SK-N-SH (cell line): ENCODE data around the gene PDE4B. TPM values are rescaled to one million over a fixed set of nuclear protein-coding genes. Genes with fewer than 3 reads are reported as not detected.

ENCODE experiments used
- CTCF ChIA-PET: fragments of 300-600, 350-600 bp; formaldehyde crosslinking; extraction: SDS; loops from one replicate; lab custom pipeline; 2021; lab: Yijun Ruan, JAX
- POLR2A ChIA-PET: fragments of 350-600 bp; sonication (Branson Sonifier 250); formaldehyde crosslinking; extraction: SDS; loops from one replicate; lab custom pipeline; 2020; ENCODE audit warnings: antibody characterized with exemption, inconsistent platforms; lab: Yijun Ruan, JAX
- DNase-seq: peaks from one replicate; pipeline ENCODE4 v3.0.0; 2012
- H2AFZ ChIP-seq: fragments of 200-600 bp; sonication (generic); 2 replicates; pipeline ENCODE4 v1.8.1; 2016; ENCODE audit warnings: antibody characterized with exemption, mild to moderate bottlenecking, low read depth
- H3F3A ChIP-seq: fragments of 200-600 bp; sonication (generic); replicated peaks from 2 replicates; pipeline ENCODE3; 2016; ENCODE audit warnings: antibody characterized with exemption, mild to moderate bottlenecking; ENCODE audit not compliant: insufficient read depth
- H3K27ac ChIP-seq, 2 experiments: fragments of 200-500 bp in 1 of 2; fragments of 200-600 bp in 1 of 2; sonication (Bioruptor generic) in 1 of 2; sonication (generic), shearing (Covaris generic) in 1 of 2; 2 replicates each; pipeline versions ENCODE4 v1.5.1 to v1.6.1; 2014 to 2016; ENCODE audit warnings: low read depth in 2 of 2, inconsistent platforms in 1 of 2, low read length in 1 of 2, mild to moderate bottlenecking in 1 of 2, mixed read lengths in 1 of 2
- H3K27me3 ChIP-seq: fragments of 200-600 bp; sonication (generic), shearing (Covaris generic); 2 replicates; pipeline ENCODE4 v1.6.1; 2016; ENCODE audit warnings: mixed run types; ENCODE audit not compliant: insufficient read depth
- H3K36me3 ChIP-seq, 2 experiments: fragments of 200-500 bp in 1 of 2; fragments of 200-600 bp in 1 of 2; sonication (Bioruptor generic) in 1 of 2; sonication (generic) in 1 of 2; replicated peaks in 1 of 2; 2 replicates each; pipeline versions ENCODE3 to v1.5.1; 2014 to 2016; ENCODE audit warnings: low read length in 1 of 2, mild to moderate bottlenecking in 1 of 2; ENCODE audit not compliant: insufficient read depth in 2 of 2, control insufficient read depth in 1 of 2
- H3K4me1 ChIP-seq, 2 experiments: fragments of 200-500 bp in 1 of 2; fragments of 200-600 bp in 1 of 2; sonication (Bioruptor generic) in 1 of 2; sonication (generic), shearing (Covaris generic) in 1 of 2; 2 replicates each; pipeline versions ENCODE4 v1.5.1 to v1.6.1; 2014 to 2016; ENCODE audit warnings: low read depth in 1 of 2, low read length in 1 of 2, mixed run types in 1 of 2; ENCODE audit not compliant: insufficient read depth in 2 of 2, control insufficient read depth in 1 of 2
- H3K4me2 ChIP-seq: fragments of 200-600 bp; sonication (generic), shearing (Covaris generic); 2 replicates; pipeline ENCODE4 v1.6.1; 2017; ENCODE audit warnings: mixed run types
- H3K4me3 ChIP-seq, 2 experiments: fragments of 200-500 bp in 1 of 2; fragments of 200-600 bp in 1 of 2; sonication (Bioruptor generic) in 1 of 2; sonication (generic), shearing (Covaris generic) in 1 of 2; 2 replicates each; pipeline versions ENCODE4 v1.5.1 to v1.8.1; 2014 to 2016; ENCODE audit warnings: low read depth in 2 of 2, inconsistent platforms in 1 of 2, low read length in 1 of 2, mild to moderate bottlenecking in 1 of 2, mixed read lengths in 1 of 2, moderate library complexity in 1 of 2
- H3K79me2 ChIP-seq: fragments of 200-600 bp; sonication (generic); 2 replicates; pipeline ENCODE4 v1.8.1; 2017; ENCODE audit warnings: mild to moderate bottlenecking; ENCODE audit not compliant: insufficient read depth
- H3K9ac ChIP-seq: fragments of 200-600 bp; sonication (generic); 2 replicates; pipeline ENCODE4 v1.6.1; 2017; ENCODE audit warnings: mixed run types
- H3K9me2 ChIP-seq: fragments of 200-600 bp; sonication (generic); 2 replicates; pipeline ENCODE4 v1.6.1; 2017; ENCODE audit warnings: mixed run types
- H3K9me3 ChIP-seq: fragments of 200-600 bp; sonication (generic); 2 replicates; pipeline ENCODE4 v1.6.1; 2017; ENCODE audit warnings: mixed run types, mild to moderate bottlenecking, moderate library complexity
- H4K20me1 ChIP-seq: fragments of 200-600 bp; sonication (generic); 2 replicates; pipeline ENCODE4 v1.6.1; 2017; ENCODE audit warnings: mild to moderate bottlenecking, mixed run types; ENCODE audit not compliant: insufficient read depth
- EZH2phosphoT487 ChIP-seq: fragments of 200-600 bp; sonication (generic); IDR thresholded peaks from 2 replicates; pipeline ENCODE4 v1.6.1; 2017; ENCODE audit warnings: low read depth, mixed run types, mild to moderate bottlenecking, antibody characterized with exemption, moderate library complexity, borderline replicate concordance
- GATA2 ChIP-seq: sonication (generic); formaldehyde crosslinking; IDR thresholded peaks from 2 replicates; pipeline ENCODE4 v1.5.0; 2020; ENCODE audit warnings: mild to moderate bottlenecking, missing genetic modification reagents
- NRF1 ChIP-seq: IDR thresholded peaks from 2 replicates; pipeline ENCODE4 v1.6.1; 2012; ENCODE audit warnings: low read depth, mild to moderate bottlenecking, low read length
- RAD21 ChIP-seq: IDR thresholded peaks from 2 replicates; pipeline ENCODE4 v1.6.1; 2012; ENCODE audit warnings: mild to moderate bottlenecking, low read length
- RCOR1 ChIP-seq: fragments of 150-350 bp; IDR thresholded peaks from 2 replicates; pipeline ENCODE4 v1.6.1; 2017; ENCODE audit warnings: antibody characterized with exemption, low read length
- RFX5 ChIP-seq: IDR thresholded peaks from 2 replicates; pipeline ENCODE4 v1.6.1; 2012; ENCODE audit warnings: mild to moderate bottlenecking, improper control_type of control experiment, low read length
- RXRA ChIP-seq: IDR thresholded peaks from 2 replicates; pipeline ENCODE4 v1.4.0; 2012; ENCODE audit warnings: low read depth, mild to moderate bottlenecking, borderline replicate concordance
- WGBS: methylation state at CpG from one replicate; pipeline ENCODE4 v1.1.6; 2017; ENCODE audit warnings: low lambda C conversion rate; 5-methylcytosine and 5-hydroxymethylcytosine counted together
- polyA plus RNA-seq, 3 experiments: library from polyadenylated mRNA; depleted of rRNA; stranded (reverse); fragments of >200 nt; gene quantifications; 2 replicates each; pipeline ENCODE4 v1.2.3, GENCODE V29; 2012
- TF ChIP-seq, protein P1 (sequence below): IDR thresholded peaks from 2 replicates; pipeline ENCODE4 v1.4.0; 2012; ENCODE audit warnings: low read depth, borderline replicate concordance
- TF ChIP-seq, protein P2 (sequence below): IDR thresholded peaks from 2 replicates; pipeline ENCODE4 v1.6.1; 2012; ENCODE audit warnings: mild to moderate bottlenecking, low read depth, low read length, moderate library complexity

PDE4B gene
- polyA plus RNA-seq, 1 of the 3 experiments (the other 2 are of a cell fraction), result 1.9 TPM

DNA sequence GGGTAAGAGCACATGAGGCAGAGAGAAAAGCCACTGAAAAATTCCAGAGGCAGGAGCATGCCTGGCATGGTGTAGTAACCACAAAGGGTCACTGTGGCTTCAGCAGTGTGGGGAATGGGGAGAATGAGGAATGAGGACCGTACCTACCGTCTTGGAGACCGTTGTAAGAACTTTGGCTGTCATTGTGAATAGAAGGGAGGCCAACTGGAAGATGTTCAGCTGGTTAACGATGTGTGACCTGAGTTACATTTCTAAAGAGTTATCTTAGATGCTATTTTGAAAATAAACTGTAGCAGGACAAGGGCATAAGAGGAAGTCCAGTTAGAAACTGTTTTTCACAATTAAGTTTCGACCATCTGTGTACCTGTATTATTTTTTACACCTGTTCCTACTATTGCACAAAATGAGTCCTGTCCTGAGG is 375.8 kb downstream of the PDE4B start (continued):
- TF ChIP-seq, protein P1, sequence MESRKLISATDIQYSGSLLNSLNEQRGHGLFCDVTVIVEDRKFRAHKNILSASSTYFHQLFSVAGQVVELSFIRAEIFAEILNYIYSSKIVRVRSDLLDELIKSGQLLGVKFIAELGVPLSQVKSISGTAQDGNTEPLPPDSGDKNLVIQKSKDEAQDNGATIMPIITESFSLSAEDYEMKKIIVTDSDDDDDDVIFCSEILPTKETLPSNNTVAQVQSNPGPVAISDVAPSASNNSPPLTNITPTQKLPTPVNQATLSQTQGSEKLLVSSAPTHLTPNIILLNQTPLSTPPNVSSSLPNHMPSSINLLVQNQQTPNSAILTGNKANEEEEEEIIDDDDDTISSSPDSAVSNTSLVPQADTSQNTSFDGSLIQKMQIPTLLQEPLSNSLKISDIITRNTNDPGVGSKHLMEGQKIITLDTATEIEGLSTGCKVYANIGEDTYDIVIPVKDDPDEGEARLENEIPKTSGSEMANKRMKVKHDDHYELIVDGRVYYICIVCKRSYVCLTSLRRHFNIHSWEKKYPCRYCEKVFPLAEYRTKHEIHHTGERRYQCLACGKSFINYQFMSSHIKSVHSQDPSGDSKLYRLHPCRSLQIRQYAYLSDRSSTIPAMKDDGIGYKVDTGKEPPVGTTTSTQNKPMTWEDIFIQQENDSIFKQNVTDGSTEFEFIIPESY, result no peak
- TF ChIP-seq NRF1, result no peak
- no peak for TF ChIP-seq EZH2phosphoT487
- no peak for TF ChIP-seq RFX5
- no peak for TF ChIP-seq RCOR1
- TF ChIP-seq RXRA, result no peak
- no peak for TF ChIP-seq GATA2

DNA sequence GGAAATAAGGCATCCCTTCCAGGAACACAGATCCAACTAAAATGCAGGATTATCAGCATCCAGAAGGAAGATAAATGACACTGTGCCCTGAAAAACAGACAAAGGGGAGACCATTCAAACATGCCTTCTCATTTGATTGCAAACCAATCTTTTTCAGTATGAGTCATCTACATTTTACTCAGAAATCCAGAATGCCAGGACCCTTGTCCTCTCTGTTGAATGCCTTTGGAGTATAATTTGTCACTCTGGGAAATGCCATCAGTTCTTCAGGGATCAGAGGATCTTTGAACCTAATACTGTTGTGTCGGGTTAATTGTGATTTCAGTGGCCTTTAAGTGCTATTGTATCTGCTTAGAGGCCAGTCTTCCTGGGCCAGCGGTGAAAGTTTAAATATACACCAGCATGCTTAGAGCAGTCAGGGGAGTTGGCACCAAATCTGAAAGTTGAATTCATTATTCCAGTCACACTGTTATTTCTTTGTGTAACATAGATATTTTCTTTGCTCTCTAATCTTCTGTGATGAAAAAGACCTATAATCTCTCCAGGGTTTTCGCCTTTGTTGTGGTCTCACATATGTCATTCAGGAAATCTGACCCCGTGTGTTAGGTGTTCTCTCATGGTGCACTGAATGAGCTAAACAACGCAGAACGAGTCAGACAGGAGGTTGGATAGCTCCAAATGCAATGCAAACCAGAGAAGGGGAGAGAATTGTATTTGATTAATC is 376.4 kb downstream of the PDE4B start:
- DNase-seq, result no peak
- Histone ChIP-seq H3K36me3 (no peaks in the 10 kb centered on the region), H3K79me2 (no peaks in the 10 kb centered on the region), H4K20me1 (no peaks in the 10 kb centered on the region), H3K9me3 (no peaks in the 10 kb centered on the region), H3K4me1 (peaks cover 0 to 13% of the 10 kb centered on the region in 2 experiments; a peak in 2 of 4 replicates), H3F3A (no peaks in the 10 kb centered on the region), H3K27me3 (no peaks in the 10 kb centered on the region), H3K9me2 (no peaks in the 10 kb centered on the region), H3K4me2 (no peak overlapping the region), H3K9ac (no peak overlapping the region), H2AFZ (no peak overlapping the region), H3K4me3 (no peak overlapping the region), H3K27ac (peak overlapping the region in 1 of 2 experiments; percentile 55; a peak in 2 of 4 replicates)
- ChIA-PET CTCF (interaction anchor here (0.7 to 2.1 kb wide), 4 partner anchors 12 to 73 kb away, joined by 3 to 10 read pairs (median 3); no protein-coding TSS in a partner anchor), POLR2A (no interaction called here)
- 54% methylated on average over 6 of the region's 6 CpGs for WGBS
- TF ChIP-seq RAD21, result no peak
- TF ChIP-seq, protein P2, sequence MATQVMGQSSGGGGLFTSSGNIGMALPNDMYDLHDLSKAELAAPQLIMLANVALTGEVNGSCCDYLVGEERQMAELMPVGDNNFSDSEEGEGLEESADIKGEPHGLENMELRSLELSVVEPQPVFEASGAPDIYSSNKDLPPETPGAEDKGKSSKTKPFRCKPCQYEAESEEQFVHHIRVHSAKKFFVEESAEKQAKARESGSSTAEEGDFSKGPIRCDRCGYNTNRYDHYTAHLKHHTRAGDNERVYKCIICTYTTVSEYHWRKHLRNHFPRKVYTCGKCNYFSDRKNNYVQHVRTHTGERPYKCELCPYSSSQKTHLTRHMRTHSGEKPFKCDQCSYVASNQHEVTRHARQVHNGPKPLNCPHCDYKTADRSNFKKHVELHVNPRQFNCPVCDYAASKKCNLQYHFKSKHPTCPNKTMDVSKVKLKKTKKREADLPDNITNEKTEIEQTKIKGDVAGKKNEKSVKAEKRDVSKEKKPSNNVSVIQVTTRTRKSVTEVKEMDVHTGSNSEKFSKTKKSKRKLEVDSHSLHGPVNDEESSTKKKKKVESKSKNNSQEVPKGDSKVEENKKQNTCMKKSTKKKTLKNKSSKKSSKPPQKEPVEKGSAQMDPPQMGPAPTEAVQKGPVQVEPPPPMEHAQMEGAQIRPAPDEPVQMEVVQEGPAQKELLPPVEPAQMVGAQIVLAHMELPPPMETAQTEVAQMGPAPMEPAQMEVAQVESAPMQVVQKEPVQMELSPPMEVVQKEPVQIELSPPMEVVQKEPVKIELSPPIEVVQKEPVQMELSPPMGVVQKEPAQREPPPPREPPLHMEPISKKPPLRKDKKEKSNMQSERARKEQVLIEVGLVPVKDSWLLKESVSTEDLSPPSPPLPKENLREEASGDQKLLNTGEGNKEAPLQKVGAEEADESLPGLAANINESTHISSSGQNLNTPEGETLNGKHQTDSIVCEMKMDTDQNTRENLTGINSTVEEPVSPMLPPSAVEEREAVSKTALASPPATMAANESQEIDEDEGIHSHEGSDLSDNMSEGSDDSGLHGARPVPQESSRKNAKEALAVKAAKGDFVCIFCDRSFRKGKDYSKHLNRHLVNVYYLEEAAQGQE, result 0 out of 2 replicates have a peak, but pooled peaks have one; percentile 21
